PC-3 (cell line): Measurements from ENCODE around the gene TMEM91. TPM values are rescaled to one million over a fixed set of nuclear protein-coding genes. Genes with fewer than 3 reads are reported as not detected.

Experiments used
- ATAC-seq: fragments of 200-7000 bp; cut with Tn5 transposase; 2 replicates; pipeline ENCODE4 v1.9.1; 2020; ENCODE audit warnings: mild to moderate bottlenecking, moderate library complexity
- BruUV-seq: library from RNA; stranded (reverse); fragments of 400-500 nt; replicated peaks from 2 replicates; lab custom pipeline; 2021; lab: Mats Ljungman, UMichigan
- CTCF ChIA-PET: fragments of 300-600 bp; sonication (Branson Sonifier 250); formaldehyde crosslinking; loops from one replicate; lab custom pipeline; 2022; ENCODE audit warnings: antibody characterized with exemption; lab: Charles Lee
- POLR2A ChIA-PET: fragments of 300-600 bp; sonication (Branson Sonifier 250); formaldehyde crosslinking; loops from one replicate; lab custom pipeline; 2022; ENCODE audit warnings: antibody characterized with exemption; ENCODE audit not compliant: unreplicated experiment; lab: Charles Lee
- DNase-seq: peaks from one replicate; pipeline ENCODE4 v3.0.0-alpha.2; 2015
- H2AFZ ChIP-seq: fragments of 300-600 bp; sonication (generic); 2 replicates; pipeline ENCODE4 v1.6.0; 2016; ENCODE audit warnings: antibody characterized with exemption, low read length
- H3F3A ChIP-seq: fragments of 300-600 bp; sonication (generic); one replicate; pipeline ENCODE4 v1.6.0; 2017; ENCODE audit warnings: antibody characterized with exemption, low read length, control low read depth, mild to moderate bottlenecking; ENCODE audit not compliant: unreplicated experiment
- H3K27ac ChIP-seq: fragments of 300-600 bp; sonication (generic); 2 replicates; pipeline ENCODE4 v1.5.1; 2016; ENCODE audit warnings: mild to moderate bottlenecking, low read length
- H3K27me3 ChIP-seq: fragments of 300-600 bp; sonication (generic); 2 replicates; pipeline ENCODE4 v1.6.1; 2016; ENCODE audit warnings: low read length, mixed read lengths
- H3K36me3 ChIP-seq: fragments of 300-600 bp; sonication (generic); 2 replicates; pipeline ENCODE4 v1.6.1; 2016; ENCODE audit warnings: low read depth, mixed run types, low read length, mixed read lengths
- H3K4me1 ChIP-seq: fragments of 300-600 bp; sonication (generic); 2 replicates; pipeline ENCODE4 v1.5.1; 2016; ENCODE audit warnings: low read length; ENCODE audit not compliant: insufficient read depth
- H3K4me2 ChIP-seq: fragments of 300-600 bp; sonication (generic); 2 replicates; pipeline ENCODE4 v1.6.0; 2016; ENCODE audit warnings: low read length
- H3K4me3 ChIP-seq: fragments of 300-600 bp; sonication (generic); 2 replicates; pipeline ENCODE4 v1.5.1; 2016; ENCODE audit warnings: mild to moderate bottlenecking, low read length, mixed read lengths
- H3K79me2 ChIP-seq: fragments of 300-600 bp; sonication (generic); 2 replicates; pipeline ENCODE4 v1.6.1; 2017; ENCODE audit warnings: low read length, mixed read lengths
- H3K9ac ChIP-seq: fragments of 300-600 bp; sonication (generic); 2 replicates; pipeline ENCODE4 v1.6.0; 2016; ENCODE audit warnings: mild to moderate bottlenecking, low read length
- H3K9me2 ChIP-seq: fragments of 300-600 bp; sonication (generic); replicated peaks from 2 replicates; pipeline ENCODE4 v1.6.1; 2016; ENCODE audit warnings: mixed run types, low read length, mixed read lengths
- H3K9me3 ChIP-seq: fragments of 300-600 bp; sonication (generic); 2 replicates; pipeline ENCODE4 v1.6.1; 2016; ENCODE audit warnings: low read length, mixed read lengths
- H4K20me1 ChIP-seq: fragments of 300-600 bp; sonication (generic); 2 replicates; pipeline ENCODE4 v1.6.1; 2016; ENCODE audit warnings: low read length, mixed read lengths
- EZH2 ChIP-seq: fragments of 300-600 bp; sonication (generic); IDR thresholded peaks from one replicate; pipeline ENCODE4 v1.6.1; 2017; ENCODE audit warnings: antibody characterized with exemption, mild to moderate bottlenecking, low read length; ENCODE audit not compliant: unreplicated experiment
- EZH2phosphoT487 ChIP-seq: fragments of 300-600 bp; sonication (generic); IDR thresholded peaks from 2 replicates; pipeline ENCODE4 v1.6.1; 2018; ENCODE audit warnings: mild to moderate bottlenecking, antibody characterized with exemption, low read length, borderline replicate concordance
- intact Hi-C: fragments of 100-400 bp; cut with micrococcal nuclease; formaldehyde crosslinking; loops from 2 replicates; pipeline ENCODE4 v1.9.0; 2023
- total RNA-seq: library from RNA; depleted of rRNA; stranded (reverse); fragments of >200 nt; gene quantifications from 2 replicates; pipeline ENCODE4 v1.2.3, GENCODE V29; 2014
- TF ChIP-seq, protein P1 (sequence below): fragments of 300-600 bp; sonication (generic); conservative IDR thresholded peaks from 2 replicates; pipeline ENCODE4 v1.5.1; 2017; ENCODE audit warnings: antibody characterized with exemption, low read depth, mild to moderate bottlenecking, low read length

The TMEM91 gene
- total RNA-seq, 1 experiment from 2014 or later, result 2.4 TPM

DNA sequence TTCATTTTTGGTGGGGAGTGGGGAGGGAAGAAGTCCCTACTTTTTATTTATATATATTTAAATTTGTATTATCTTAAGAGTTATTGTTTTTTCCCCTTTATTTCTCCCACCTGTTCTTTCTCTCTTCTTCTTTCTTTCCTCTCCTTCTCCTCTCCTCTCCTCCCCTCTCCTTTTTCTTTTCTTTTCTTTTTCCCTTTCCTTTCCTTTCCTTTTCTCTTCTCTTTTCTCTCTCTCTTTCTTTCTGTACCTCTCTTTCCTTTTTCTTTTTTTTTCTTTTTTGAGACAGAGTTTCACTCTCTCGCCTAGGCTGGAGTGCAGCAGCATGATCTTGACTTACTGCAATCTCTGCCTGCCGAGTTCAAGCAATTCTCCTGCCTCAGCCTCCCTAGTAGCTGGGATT, 23.2 kb downstream of the TMEM91 start:
- no peaks in the 10 kb centered on the region for H3K36me3 ChIP-seq
- no TSS peak for BruUV-seq
- H2AFZ ChIP-seq, result no peak overlapping the region
- DNase-seq (no peak), ATAC-seq (no peak)
- no peaks in the 10 kb centered on the region for H4K20me1 ChIP-seq
- CTCF ChIA-PET, result no interaction called here
- H3F3A ChIP-seq, result no peaks in the 10 kb centered on the region
- H3K9me2 ChIP-seq, result no peaks in the 10 kb centered on the region
- peaks cover 36% of the 10 kb centered on the region for H3K79me2 ChIP-seq
- no peaks in the 10 kb centered on the region for H3K9me3 ChIP-seq
- H3K27ac ChIP-seq, result no peak overlapping the region
- intact Hi-C loops, result no loop called here
- no peaks in the 10 kb centered on the region for H3K27me3 ChIP-seq
- no peak overlapping the region for H3K4me2 ChIP-seq
- H3K4me1 ChIP-seq, result peaks cover 10% of the 10 kb centered on the region; the same call in 1 of the 2 replicates
- no peak overlapping the region for H3K9ac ChIP-seq
- POLR2A ChIA-PET, result no interaction called here
- TF ChIP-seq, protein P1, sequence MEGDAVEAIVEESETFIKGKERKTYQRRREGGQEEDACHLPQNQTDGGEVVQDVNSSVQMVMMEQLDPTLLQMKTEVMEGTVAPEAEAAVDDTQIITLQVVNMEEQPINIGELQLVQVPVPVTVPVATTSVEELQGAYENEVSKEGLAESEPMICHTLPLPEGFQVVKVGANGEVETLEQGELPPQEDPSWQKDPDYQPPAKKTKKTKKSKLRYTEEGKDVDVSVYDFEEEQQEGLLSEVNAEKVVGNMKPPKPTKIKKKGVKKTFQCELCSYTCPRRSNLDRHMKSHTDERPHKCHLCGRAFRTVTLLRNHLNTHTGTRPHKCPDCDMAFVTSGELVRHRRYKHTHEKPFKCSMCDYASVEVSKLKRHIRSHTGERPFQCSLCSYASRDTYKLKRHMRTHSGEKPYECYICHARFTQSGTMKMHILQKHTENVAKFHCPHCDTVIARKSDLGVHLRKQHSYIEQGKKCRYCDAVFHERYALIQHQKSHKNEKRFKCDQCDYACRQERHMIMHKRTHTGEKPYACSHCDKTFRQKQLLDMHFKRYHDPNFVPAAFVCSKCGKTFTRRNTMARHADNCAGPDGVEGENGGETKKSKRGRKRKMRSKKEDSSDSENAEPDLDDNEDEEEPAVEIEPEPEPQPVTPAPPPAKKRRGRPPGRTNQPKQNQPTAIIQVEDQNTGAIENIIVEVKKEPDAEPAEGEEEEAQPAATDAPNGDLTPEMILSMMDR, result no peak
- TF ChIP-seq EZH2 (no peak), EZH2phosphoT487 (no peak)
- no peak overlapping the region for H3K4me3 ChIP-seq

DNA sequence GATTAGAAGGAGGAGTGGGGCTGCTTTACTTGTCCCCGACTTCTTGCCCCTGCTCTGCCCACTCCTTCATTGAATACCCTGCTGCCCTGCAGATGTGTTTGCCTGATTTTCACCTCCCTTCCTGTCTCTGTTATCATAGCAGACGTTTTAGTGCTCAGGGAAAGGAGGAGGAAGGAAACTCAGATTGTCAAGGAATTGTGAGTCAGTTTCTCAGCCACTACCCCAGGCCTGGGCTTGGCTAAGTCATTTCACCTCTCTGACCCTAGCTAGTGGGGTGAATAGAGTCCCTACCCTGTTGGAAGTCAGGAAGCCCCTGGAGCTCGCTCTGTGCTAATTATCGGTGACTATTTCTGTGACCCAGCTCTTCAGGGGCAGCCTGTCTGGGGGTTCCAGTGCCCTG, 25.1 kb downstream of the TMEM91 start:
- no peaks in the 10 kb centered on the region for H3K27me3 ChIP-seq
- BruUV-seq, result no TSS peak
- no peak overlapping the region for H2AFZ ChIP-seq
- ATAC-seq, result no peak
- TF ChIP-seq, protein P1, result no peak
- TF ChIP-seq EZH2phosphoT487 (no peak), EZH2 (no peak)
- H3K4me3 ChIP-seq, result no peak overlapping the region
- 0 out of 2 replicates have a peak, but pooled peaks cover 5% of the 10 kb centered on the region for H3K4me1 ChIP-seq
- H3K27ac ChIP-seq, result no peak overlapping the region
- peaks cover 20% of the 10 kb centered on the region for H3K79me2 ChIP-seq
- H3K9me3 ChIP-seq, result no peaks in the 10 kb centered on the region
- H3F3A ChIP-seq, result no peaks in the 10 kb centered on the region
- H3K9me2 ChIP-seq, result no peaks in the 10 kb centered on the region
- H4K20me1 ChIP-seq, result no peaks in the 10 kb centered on the region
- CTCF ChIA-PET, result interaction anchor here (0.6 kb wide), 1 partner anchor 1431 kb away, joined by 3 read pairs; the partner anchor contains the start of gene PSMC4
- intact Hi-C loops, result no loop called here
- H3K4me2 ChIP-seq, result no peak overlapping the region
- no peaks in the 10 kb centered on the region for H3K36me3 ChIP-seq
- no peak overlapping the region for H3K9ac ChIP-seq
- POLR2A ChIA-PET, result no interaction called here
- DNase-seq, result no peak

DNA sequence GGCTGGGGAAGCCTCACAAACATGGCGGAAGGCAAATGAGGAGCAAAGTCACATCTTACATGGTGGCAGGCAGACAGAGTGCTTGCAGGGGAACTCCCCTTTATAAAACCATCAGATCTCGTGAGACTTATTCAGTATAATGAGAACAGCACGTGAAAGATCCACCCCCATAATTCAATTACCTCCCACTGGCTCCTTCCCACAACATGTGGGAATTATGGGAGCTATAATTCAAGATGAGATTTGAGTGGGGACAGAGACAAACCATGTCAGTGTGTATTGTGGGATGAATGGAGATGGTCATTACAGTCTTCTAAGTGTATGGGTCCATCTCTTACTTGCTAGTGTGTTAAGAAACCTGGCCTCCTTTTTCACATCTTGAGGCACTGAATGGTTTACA, 25.7 kb downstream of the TMEM91 start:
- H3K9me3 ChIP-seq, result no peaks in the 10 kb centered on the region
- DNase-seq (no peak), ATAC-seq (no peak)
- no peaks in the 10 kb centered on the region for H3K9me2 ChIP-seq
- TF ChIP-seq EZH2 (no peak), EZH2phosphoT487 (no peak)
- TF ChIP-seq, protein P1, result no peak
- CTCF ChIA-PET, result interaction anchor here (0.6 kb wide), 1 partner anchor 1431 kb away, joined by 3 read pairs; the partner anchor contains the start of gene PSMC4
- BruUV-seq, result no TSS peak
- no peak overlapping the region for H3K4me2 ChIP-seq
- H3K9ac ChIP-seq, result no peak overlapping the region
- H3K27me3 ChIP-seq, result no peaks in the 10 kb centered on the region
- no peaks in the 10 kb centered on the region for H3F3A ChIP-seq
- no peak overlapping the region for H3K4me3 ChIP-seq
- no peak overlapping the region for H2AFZ ChIP-seq
- no peaks in the 10 kb centered on the region for H4K20me1 ChIP-seq
- H3K27ac ChIP-seq, result no peak overlapping the region
- POLR2A ChIA-PET, result no interaction called here
- H3K4me1 ChIP-seq, result 0 out of 2 replicates have a peak, but pooled peaks cover 5% of the 10 kb centered on the region
- H3K36me3 ChIP-seq, result no peaks in the 10 kb centered on the region
- peaks cover 16% of the 10 kb centered on the region for H3K79me2 ChIP-seq
- intact Hi-C loops, result no loop called here
